HUES48 (cell line): ENCODE data around the gene IL1A.

ENCODE experiments used
- H3K27ac ChIP-seq: one replicate; pipeline ENCODE4 v1.7.0; 2013; ENCODE audit warnings: low read depth, low read length, inconsistent platforms
- H3K27me3 ChIP-seq: 2 replicates; pipeline ENCODE4 v1.6.1; 2013; ENCODE audit warnings: mild to moderate bottlenecking, low read length; ENCODE audit not compliant: control insufficient read depth, insufficient read depth
- H3K36me3 ChIP-seq: 2 replicates; pipeline ENCODE4 v1.6.1; 2013; ENCODE audit warnings: low read length; ENCODE audit not compliant: control insufficient read depth, insufficient read depth
- H3K4me1 ChIP-seq: 2 replicates; pipeline ENCODE4 v1.6.1; 2013; ENCODE audit warnings: mild to moderate bottlenecking, low read length; ENCODE audit not compliant: control insufficient read depth, insufficient read depth
- H3K4me3 ChIP-seq: 2 replicates; pipeline ENCODE4 v1.5.1; 2013; ENCODE audit warnings: mild to moderate bottlenecking, low read depth, low read length
- H3K9ac ChIP-seq: 2 replicates; pipeline ENCODE4 v1.6.1; 2013; ENCODE audit warnings: mild to moderate bottlenecking, low read depth, low read length, moderate library complexity
- H3K9me3 ChIP-seq: 2 replicates; pipeline ENCODE4 v1.6.1; 2013; ENCODE audit warnings: low read length; ENCODE audit not compliant: control insufficient read depth, insufficient read depth

The IL1A gene

GRCh38 chr2:112730216-112730615 lies 54.1 kb downstream of the IL1A start:
- Histone ChIP-seq H3K4me3 (no peak overlapping the region), H3K4me1 (no peaks in the 10 kb centered on the region), H3K27me3 (no peaks in the 10 kb centered on the region), H3K27ac (no peak overlapping the region), H3K9me3 (no peaks in the 10 kb centered on the region), H3K9ac (no peak overlapping the region), H3K36me3 (no peaks in the 10 kb centered on the region)

GRCh38 chr2:112728378-112729175 lies 55.7 kb downstream of the IL1A start:
- Histone ChIP-seq H3K9me3 (no peaks in the 10 kb centered on the region), H3K4me1 (no peaks in the 10 kb centered on the region), H3K36me3 (no peaks in the 10 kb centered on the region), H3K9ac (no peak overlapping the region), H3K4me3 (no peak overlapping the region), H3K27ac (no peak overlapping the region), H3K27me3 (no peaks in the 10 kb centered on the region)

- H3K36me3 ChIP-seq: no peaks in the 10 kb centered on the region
- H3K9ac ChIP-seq: no peak overlapping the region
- H3K4me3 ChIP-seq: no peak overlapping the region
- no peaks in the 10 kb centered on the region for H3K27me3 ChIP-seq
- H3K4me1 ChIP-seq: no peaks in the 10 kb centered on the region
- H3K9me3 ChIP-seq: no peaks in the 10 kb centered on the region
- no peak overlapping the region for H3K27ac ChIP-seq
Observed at GRCh38 chr2:112728029-112728362, 56.3 kb downstream of the IL1A start.

- Histone ChIP-seq H3K27ac (no peak overlapping the region), H3K4me1 (no peaks in the 10 kb centered on the region), H3K36me3 (no peaks in the 10 kb centered on the region)
Observed at GRCh38 chr2:112727276-112728028, 56.8 kb downstream of the IL1A start.

GRCh38 chr2:112726487-112727190 lies 57.7 kb downstream of the IL1A start:
- no peak overlapping the region for H3K27ac ChIP-seq
- H3K9me3 ChIP-seq: no peaks in the 10 kb centered on the region
- no peaks in the 10 kb centered on the region for H3K27me3 ChIP-seq
- no peak overlapping the region for H3K9ac ChIP-seq
- H3K4me1 ChIP-seq: no peaks in the 10 kb centered on the region
- no peak overlapping the region for H3K4me3 ChIP-seq
- H3K36me3 ChIP-seq: no peaks in the 10 kb centered on the region

More at GRCh38 chr2:112727276-112728028, 56.8 kb downstream of the IL1A start:
- Histone ChIP-seq H3K9ac (no peak overlapping the region), H3K9me3 (no peaks in the 10 kb centered on the region), H3K27me3 (no peaks in the 10 kb centered on the region), H3K4me3 (no peak overlapping the region)

GRCh38 chr2:112725545-112726457 lies 58.5 kb downstream of the IL1A start:
- no peaks in the 10 kb centered on the region for H3K9me3 ChIP-seq
- H3K9ac ChIP-seq: no peak overlapping the region
- H3K4me1 ChIP-seq: no peaks in the 10 kb centered on the region
- no peak overlapping the region for H3K27ac ChIP-seq
- H3K27me3 ChIP-seq: no peaks in the 10 kb centered on the region
- H3K4me3 ChIP-seq: no peak overlapping the region
- no peaks in the 10 kb centered on the region for H3K36me3 ChIP-seq

GRCh38 chr2:112724591-112725525 lies 59.4 kb downstream of the IL1A start:
- H3K4me1 ChIP-seq: no peaks in the 10 kb centered on the region
- no peaks in the 10 kb centered on the region for H3K9me3 ChIP-seq
- no peak overlapping the region for H3K9ac ChIP-seq
- H3K27me3 ChIP-seq: no peaks in the 10 kb centered on the region
- no peaks in the 10 kb centered on the region for H3K36me3 ChIP-seq
- no peak overlapping the region for H3K4me3 ChIP-seq
- no peak overlapping the region for H3K27ac ChIP-seq

- H3K27me3 ChIP-seq: no peaks in the 10 kb centered on the region
- H3K4me1 ChIP-seq: no peaks in the 10 kb centered on the region
- H3K27ac ChIP-seq: no peak overlapping the region
Observed at GRCh38 chr2:112723995-112724394, 60.3 kb downstream of the IL1A start.

More at GRCh38 chr2:112723995-112724394, 60.3 kb downstream of the IL1A start:
- H3K4me3 ChIP-seq: no peak overlapping the region
- H3K9ac ChIP-seq: no peak overlapping the region
- H3K9me3 ChIP-seq: no peaks in the 10 kb centered on the region
- no peaks in the 10 kb centered on the region for H3K36me3 ChIP-seq
